CD8-positive, alpha-beta memory T cell (primary cell): ENCODE results near the gene SMARCE1. TPM values are rescaled to one million over a fixed set of nuclear protein-coding genes. Genes with fewer than 3 reads are reported as not detected.

ENCODE experiments used
- CTCF ChIA-PET: fragments of 350-600 bp; sonication (Branson Sonifier 250); formaldehyde crosslinking; loops from one replicate; lab custom pipeline; 2021; ENCODE audit warnings: antibody characterized with exemption; lab: Charles Lee
- POLR2A ChIA-PET: fragments of 350-600 bp; sonication (Branson Sonifier 250); formaldehyde crosslinking; loops from one replicate; lab custom pipeline; 2021; ENCODE audit warnings: antibody characterized with exemption; lab: Charles Lee
- DNase-seq, 5 donors: peaks; one replicate each; pipeline versions ENCODE4 v3.0.0 to v3.0.0-alpha.2; 2020 to 2022; ENCODE audit warnings: mixed read lengths in 1 of 5
- H3K27ac ChIP-seq: one replicate; pipeline ENCODE4 v1.7.0; 2013; ENCODE audit warnings: low read depth, mild to moderate bottlenecking, low read length, moderate library complexity
- H3K27me3 ChIP-seq: 2 replicates; pipeline ENCODE4 v1.7.0; 2013; ENCODE audit warnings: low read length, mild to moderate bottlenecking; ENCODE audit not compliant: insufficient read depth, poor library complexity, severe bottlenecking
- H3K36me3 ChIP-seq: 2 replicates; pipeline ENCODE4 v1.7.0; 2013; ENCODE audit warnings: mild to moderate bottlenecking, low read length, moderate library complexity; ENCODE audit not compliant: insufficient read depth
- H3K4me1 ChIP-seq: 2 replicates; pipeline ENCODE4 v1.7.0; 2013; ENCODE audit warnings: mild to moderate bottlenecking, low read length, moderate library complexity; ENCODE audit not compliant: insufficient read depth
- H3K4me3 ChIP-seq: 2 replicates; pipeline ENCODE4 v1.7.0; 2013; ENCODE audit warnings: mild to moderate bottlenecking, low read length
- H3K9me3 ChIP-seq: 2 replicates; pipeline ENCODE4 v1.7.0; 2013; ENCODE audit warnings: mild to moderate bottlenecking, low read length
- H3K27ac Mint-ChIP-seq, 8 donors: one replicate each; pipeline ENCODE4 v1.8.0; 2020 to 2021; ENCODE audit warnings: mixed read lengths in 8 of 8, mild to moderate bottlenecking in 6 of 8, inconsistent platforms in 3 of 8, moderate library complexity in 3 of 8
- H3K27me3 Mint-ChIP-seq, 2 donors: one replicate each; pipeline ENCODE4 v1.8.0; 2020 to 2021; ENCODE audit warnings: mixed read lengths in 2 of 2, mild to moderate bottlenecking in 1 of 2, moderate library complexity in 1 of 2
- H3K36me3 Mint-ChIP-seq, 3 donors: one replicate each; pipeline ENCODE4 v1.8.0; 2020 to 2021; ENCODE audit warnings: mixed read lengths in 3 of 3, inconsistent platforms in 1 of 3, mild to moderate bottlenecking in 1 of 3
- H3K4me1 Mint-ChIP-seq, 3 donors: one replicate each; pipeline ENCODE4 v1.8.0; 2020 to 2021; ENCODE audit warnings: mixed read lengths in 3 of 3, inconsistent platforms in 1 of 3, mild to moderate bottlenecking in 1 of 3
- H3K4me3 Mint-ChIP-seq, 7 donors: one replicate each; pipeline ENCODE4 v1.8.0; 2020 to 2021; ENCODE audit warnings: mixed read lengths in 7 of 7, mild to moderate bottlenecking in 6 of 7, moderate library complexity in 4 of 7, inconsistent platforms in 2 of 7
- H3K9me3 Mint-ChIP-seq, 5 donors: one replicate each; pipeline ENCODE4 v1.8.0; 2020 to 2022; ENCODE audit warnings: mixed read lengths in 5 of 5, mild to moderate bottlenecking in 3 of 5, moderate library complexity in 2 of 5, inconsistent platforms in 1 of 5
- polyA plus RNA-seq: library from polyadenylated mRNA; unstranded; fragments of 300-500 nt; fragmentation: Illumina TruSeq; gene quantifications from one replicate; pipeline ENCODE4 v1.2.3, GENCODE V29; 2021
- total RNA-seq, 2 experiments: library from RNA; stranded (reverse); gene quantifications; one replicate each; pipeline ENCODE4 v1.2.3, GENCODE V29; 2021

Gene SMARCE1
- total and polyA plus RNA-seq, 3 experiments from 2014 or later: 101 to 216 (median 108) TPM

DNA sequence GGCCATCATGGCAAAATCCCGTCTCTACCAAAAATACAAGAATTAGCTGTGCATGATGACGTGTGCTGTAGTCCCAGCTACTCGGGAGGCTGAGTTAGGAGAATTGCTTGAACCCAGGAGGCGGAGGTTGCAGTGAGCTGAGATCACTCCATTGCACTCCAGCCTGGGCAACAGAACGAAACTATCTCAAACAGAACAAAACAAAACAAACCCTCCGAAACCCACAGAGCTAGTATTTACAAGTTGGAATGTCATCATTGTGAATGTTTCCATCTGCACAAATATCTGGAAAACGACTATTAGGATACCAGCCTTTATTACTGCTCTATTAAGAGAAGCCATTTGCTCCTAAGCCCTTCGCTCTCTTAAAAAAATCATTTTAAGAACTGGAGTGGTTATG, 26.0 kb downstream of the SMARCE1 start:
- H3K27me3 Mint-ChIP-seq: no peaks in the 10 kb centered on the region
- ChIA-PET POLR2A (interaction anchor here (0.6 to 1.0 kb wide), 2 partner anchors 60 to 141 kb away, joined by 3 to 5 read pairs; no protein-coding TSS in a partner anchor), CTCF (interaction anchor here (0.7 to 3.9 kb wide), 2 partner anchors 9 to 59 kb away, joined by 3 to 42 read pairs; partner anchors contain the start of gene CCR7)
- H3K9me3 Mint-ChIP-seq: no peaks in the 10 kb centered on the region
- Histone ChIP-seq H3K9me3 (no peaks in the 10 kb centered on the region), H3K36me3 (no peaks in the 10 kb centered on the region), H3K27me3 (peaks cover 2% of the 10 kb centered on the region), H3K27ac (no peak overlapping the region), H3K4me1 (peaks cover 35% of the 10 kb centered on the region), H3K4me3 (no peak overlapping the region)
- DNase-seq: no peak
- H3K27ac Mint-ChIP-seq: peak overlapping the region in 4 of 8 donors; percentile 47 to 77 (median 76)
- H3K36me3 Mint-ChIP-seq: no peaks in the 10 kb centered on the region
- peaks cover 27 to 54% (median 46%) of the 10 kb centered on the region in 3 donors for H3K4me1 Mint-ChIP-seq
- H3K4me3 Mint-ChIP-seq: no peak overlapping the region

- Histone ChIP-seq H3K27me3 (peaks cover 2% of the 10 kb centered on the region), H3K27ac (no peak overlapping the region), H3K36me3 (no peaks in the 10 kb centered on the region), H3K4me1 (peaks cover 41% of the 10 kb centered on the region), H3K9me3 (no peaks in the 10 kb centered on the region), H3K4me3 (no peak overlapping the region)
- ChIA-PET POLR2A (interaction anchor here (0.6 to 0.7 kb wide), 2 partner anchors 72 to 73 kb away, joined by 3 read pairs; no protein-coding TSS in a partner anchor), CTCF (interaction anchor here (0.7 to 3.9 kb wide), 3 partner anchors 8 to 59 kb away, joined by 3 to 42 read pairs (median 11); partner anchors contain the start of gene CCR7)
- H3K9me3 Mint-ChIP-seq: no peaks in the 10 kb centered on the region
- H3K4me3 Mint-ChIP-seq: no peak overlapping the region
- H3K4me1 Mint-ChIP-seq: peaks cover 27 to 57% (median 52%) of the 10 kb centered on the region in 3 donors
- no peak for DNase-seq
- peaks cover 0 to 2% of the 10 kb centered on the region in 2 donors for H3K27me3 Mint-ChIP-seq
- H3K27ac Mint-ChIP-seq: peak overlapping the region in 3 of 8 donors; percentile 37 to 74 (median 47)
- H3K36me3 Mint-ChIP-seq: no peaks in the 10 kb centered on the region
These were observed 26.6 kb downstream of the SMARCE1 start for GRCh38 chr17:40621019-40621418.

DNA sequence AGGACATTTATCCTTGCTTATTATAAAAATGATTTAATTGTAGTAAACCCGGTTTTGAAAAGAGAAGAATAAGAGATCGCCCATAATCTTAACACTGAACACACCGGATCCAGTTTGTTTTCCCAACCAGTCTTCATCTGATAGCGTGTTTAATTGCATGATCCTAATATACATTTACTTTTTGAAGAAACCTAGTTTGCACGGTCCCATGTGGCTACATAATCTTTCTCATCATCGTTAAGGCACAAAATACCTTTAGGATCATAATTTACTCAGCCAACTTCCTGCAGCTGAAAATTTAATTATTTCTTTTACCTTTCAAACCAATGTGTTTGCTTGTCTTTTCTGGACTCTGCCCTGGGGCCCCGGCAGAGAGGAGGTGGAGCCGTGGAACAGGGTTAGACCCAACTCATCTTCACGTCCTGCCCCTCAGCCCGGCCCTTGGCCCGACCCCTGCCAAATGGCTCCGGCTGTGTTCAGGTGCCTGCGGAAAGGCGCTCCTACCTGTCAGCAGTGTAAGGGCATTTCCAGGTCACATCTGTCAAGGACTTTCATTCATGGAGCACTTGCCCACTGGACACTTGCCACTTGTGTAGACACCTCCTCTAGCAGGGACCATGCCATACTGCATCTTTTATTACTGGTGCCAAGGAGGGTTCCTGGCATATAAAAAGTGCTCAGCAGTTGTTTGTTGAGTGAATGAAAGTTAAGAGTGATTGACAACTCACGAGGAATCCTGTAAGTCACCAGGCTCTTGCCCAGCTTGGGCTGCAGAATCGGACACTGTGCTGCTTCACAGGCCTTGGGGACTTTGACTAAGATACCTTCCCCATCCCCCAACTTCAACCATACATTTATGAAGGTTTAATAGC, 28.6 kb downstream of the SMARCE1 start:
- no peak overlapping the region for H3K4me3 Mint-ChIP-seq
- H3K36me3 ChIP-seq: no peaks in the 10 kb centered on the region
- ChIA-PET POLR2A (interaction anchor here (1.0 to 1.4 kb wide), 3 partner anchors 16 to 59 kb away, joined by 3 read pairs; no protein-coding TSS in a partner anchor), CTCF (interaction anchor here (0.6 to 3.9 kb wide), 26 partner anchors 9 to 259 kb away, joined by 3 to 42 read pairs (median 4); partner anchors contain the start of genes CCR7 and SMARCE1)
- H3K9me3 Mint-ChIP-seq: no peaks in the 10 kb centered on the region
- peaks cover 38 to 68% (median 61%) of the 10 kb centered on the region in 3 donors for H3K4me1 Mint-ChIP-seq
- DNase-seq: no peak
- no peak overlapping the region for H3K27ac ChIP-seq
- peaks cover 2% of the 10 kb centered on the region for H3K27me3 ChIP-seq
- H3K27me3 Mint-ChIP-seq: peaks cover 0 to 2% of the 10 kb centered on the region in 2 donors
- peaks cover 61% of the 10 kb centered on the region for H3K4me1 ChIP-seq
- H3K4me3 ChIP-seq: no peak overlapping the region
- H3K27ac Mint-ChIP-seq: peak overlapping the region in 1 of 8 donors; percentile 87
- H3K36me3 Mint-ChIP-seq: no peaks in the 10 kb centered on the region
- H3K9me3 ChIP-seq: no peaks in the 10 kb centered on the region

GRCh38 chr17:40617678-40618240, 29.9 kb downstream of the SMARCE1 start:
- H3K27ac ChIP-seq: no peak overlapping the region
- ChIA-PET POLR2A (no interaction called here), CTCF (interaction anchor here (0.7 to 7.7 kb wide), 4 partner anchors 11 to 69 kb away, joined by 3 to 108 read pairs (median 6); partner anchors contain the start of gene CCR7)
- no peaks in the 10 kb centered on the region for H3K9me3 Mint-ChIP-seq
- no peaks in the 10 kb centered on the region for H3K9me3 ChIP-seq
- H3K36me3 ChIP-seq: no peaks in the 10 kb centered on the region
- peaks cover 40 to 74% (median 66%) of the 10 kb centered on the region in 3 donors for H3K4me1 Mint-ChIP-seq
- H3K27me3 Mint-ChIP-seq: peaks cover 0 to 2% of the 10 kb centered on the region in 2 donors
- no peak for DNase-seq
- no peak overlapping the region for H3K4me3 ChIP-seq
- peaks cover 67% of the 10 kb centered on the region for H3K4me1 ChIP-seq
- H3K4me3 Mint-ChIP-seq: no peak overlapping the region
- peaks cover 2% of the 10 kb centered on the region for H3K27me3 ChIP-seq
- no peaks in the 10 kb centered on the region for H3K36me3 Mint-ChIP-seq
- H3K27ac Mint-ChIP-seq: peak overlapping the region in 1 of 8 donors; percentile 55

DNA sequence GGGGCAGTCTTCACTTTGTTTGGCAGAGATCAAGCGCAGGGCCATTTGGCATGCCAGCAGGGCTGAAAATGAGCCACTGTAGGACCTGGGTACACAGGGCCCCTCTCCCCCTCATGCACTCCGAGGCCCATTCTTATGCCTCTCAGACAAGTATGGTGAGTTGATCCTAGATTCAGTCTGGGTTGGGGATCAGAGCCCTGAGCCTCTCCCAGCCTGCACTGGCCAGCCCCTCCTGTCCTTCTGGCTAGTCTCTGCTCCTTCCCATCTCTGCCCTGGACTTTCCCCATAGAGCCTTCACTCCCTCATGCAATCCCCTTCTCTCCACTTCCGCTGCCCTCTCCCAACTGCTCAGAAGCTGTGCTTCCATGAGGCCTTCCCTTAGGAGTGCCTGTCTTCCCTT, 31.0 kb downstream of the SMARCE1 start:
- H3K9me3 Mint-ChIP-seq: no peaks in the 10 kb centered on the region
- DNase-seq: no peak
- Histone ChIP-seq H3K4me1 (peaks cover 67% of the 10 kb centered on the region), H3K27ac (no peak overlapping the region), H3K4me3 (no peak overlapping the region), H3K27me3 (peaks cover 2% of the 10 kb centered on the region), H3K9me3 (no peaks in the 10 kb centered on the region), H3K36me3 (no peaks in the 10 kb centered on the region)
- ChIA-PET CTCF (interaction anchor here (2.7 to 7.7 kb wide), 3 partner anchors 14 to 61 kb away, joined by 15 to 108 read pairs (median 20); partner anchors contain the start of gene CCR7), POLR2A (no interaction called here)
- H3K4me1 Mint-ChIP-seq: peaks cover 39 to 74% (median 66%) of the 10 kb centered on the region in 3 donors
- peak overlapping the region in 4 of 8 donors; percentile 29 to 91 (median 78) for H3K27ac Mint-ChIP-seq
- H3K27me3 Mint-ChIP-seq: peaks cover 0 to 2% of the 10 kb centered on the region in 2 donors
- no peaks in the 10 kb centered on the region for H3K36me3 Mint-ChIP-seq
- peak overlapping the region in 1 of 7 donors; percentile 7 for H3K4me3 Mint-ChIP-seq

- Histone ChIP-seq H3K27me3 (peaks cover 2% of the 10 kb centered on the region), H3K4me3 (peak overlapping the region; percentile 25), H3K9me3 (no peaks in the 10 kb centered on the region), H3K36me3 (no peaks in the 10 kb centered on the region), H3K4me1 (peaks cover 71% of the 10 kb centered on the region), H3K27ac (no peak overlapping the region)
- Mint-ChIP-seq H3K27me3 (peaks cover 0 to 2% of the 10 kb centered on the region in 2 donors), H3K9me3 (no peaks in the 10 kb centered on the region), H3K4me3 (peak overlapping the region in 2 of 7 donors; percentile 52 to 66), H3K4me1 (peaks cover 39 to 74% (median 69%) of the 10 kb centered on the region in 3 donors), H3K27ac (peak overlapping the region in 7 of 8 donors; percentile 26 to 91 (median 88)), H3K36me3 (no peaks in the 10 kb centered on the region)
- POLR2A ChIA-PET: interaction anchor here (0.6 to 2.0 kb wide), 11 partner anchors 9 to 83 kb away, joined by 3 to 14 read pairs (median 4); no protein-coding TSS in a partner anchor
- no peak for DNase-seq
- CTCF ChIA-PET: interaction anchor here (0.7 to 7.7 kb wide), 20 partner anchors 10 to 258 kb away, joined by 3 to 108 read pairs (median 4); partner anchors contain the start of genes CCR7 and SMARCE1
These were observed 31.7 kb downstream of the SMARCE1 start for GRCh38 chr17:40615841-40616476.
